Measurements from ENCODE around the gene AP1M2. TPM values are rescaled to one million over a fixed set of nuclear protein-coding genes. Genes with fewer than 3 reads are reported as not detected.

Gene AP1M2
- total RNA-seq, 6 donors from 2014 or later: 35.1 to 63.1 (median 45.7) TPM

DNA sequence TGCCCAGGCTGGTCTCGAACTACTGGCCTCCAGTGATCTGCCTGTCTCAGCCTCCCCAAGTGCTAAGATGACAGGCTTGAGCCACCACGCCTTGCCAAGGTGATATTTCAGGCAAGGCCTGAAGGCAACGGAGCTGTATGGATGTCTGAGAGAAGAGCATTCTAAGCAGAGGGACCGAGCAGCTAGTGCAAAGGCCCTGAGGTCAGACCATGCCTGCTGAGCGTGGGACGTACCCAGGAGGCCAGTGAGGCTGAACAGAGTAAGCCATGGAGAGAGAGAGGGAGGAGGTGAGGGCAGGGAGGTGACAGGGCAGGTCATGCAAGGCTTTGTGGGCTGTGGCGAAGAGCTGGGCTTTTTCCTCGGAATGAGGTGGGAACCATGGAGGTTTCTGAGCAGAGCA, 34.9 kb upstream of the AP1M2 start:
- no peak for DNase-seq
- 97 to 99% methylated on average over 7 to 8 of the region's 8 CpGs for WGBS, 2 donors
- no peaks in the 10 kb centered on the region for H3K27me3 ChIP-seq
- no peak for ATAC-seq (ENCODE audit: low FRiP score in 2 of 2)
- H3K36me3 ChIP-seq: peaks cover 0 to under 1% (median 0%) of the 10 kb centered on the region in 4 donors
- no peak overlapping the region for H3K27ac ChIP-seq
- no peaks in the 10 kb centered on the region for H3K9me3 ChIP-seq
- TF ChIP-seq POLR2AphosphoS5 (IDR thresholded peaks at IDR 0.05) (no peak), EP300 (IDR thresholded peaks at IDR 0.05) (no peak), POLR2A (IDR thresholded peaks at IDR 0.05) (no peak)
- TF ChIP-seq, protein P1, sequence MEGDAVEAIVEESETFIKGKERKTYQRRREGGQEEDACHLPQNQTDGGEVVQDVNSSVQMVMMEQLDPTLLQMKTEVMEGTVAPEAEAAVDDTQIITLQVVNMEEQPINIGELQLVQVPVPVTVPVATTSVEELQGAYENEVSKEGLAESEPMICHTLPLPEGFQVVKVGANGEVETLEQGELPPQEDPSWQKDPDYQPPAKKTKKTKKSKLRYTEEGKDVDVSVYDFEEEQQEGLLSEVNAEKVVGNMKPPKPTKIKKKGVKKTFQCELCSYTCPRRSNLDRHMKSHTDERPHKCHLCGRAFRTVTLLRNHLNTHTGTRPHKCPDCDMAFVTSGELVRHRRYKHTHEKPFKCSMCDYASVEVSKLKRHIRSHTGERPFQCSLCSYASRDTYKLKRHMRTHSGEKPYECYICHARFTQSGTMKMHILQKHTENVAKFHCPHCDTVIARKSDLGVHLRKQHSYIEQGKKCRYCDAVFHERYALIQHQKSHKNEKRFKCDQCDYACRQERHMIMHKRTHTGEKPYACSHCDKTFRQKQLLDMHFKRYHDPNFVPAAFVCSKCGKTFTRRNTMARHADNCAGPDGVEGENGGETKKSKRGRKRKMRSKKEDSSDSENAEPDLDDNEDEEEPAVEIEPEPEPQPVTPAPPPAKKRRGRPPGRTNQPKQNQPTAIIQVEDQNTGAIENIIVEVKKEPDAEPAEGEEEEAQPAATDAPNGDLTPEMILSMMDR (IDR thresholded peaks at IDR 0.05): no peak
- H3K4me3 ChIP-seq: no peak overlapping the region
- H3K4me1 ChIP-seq: peaks cover 26 to 69% (median 39%) of the 10 kb centered on the region in 4 donors

- H3K27me3 ChIP-seq: no peaks in the 10 kb centered on the region
- H3K4me1 ChIP-seq: peaks cover 32 to 68% (median 37%) of the 10 kb centered on the region in 4 donors
- WGBS, 2 donors: 98% methylated on average over 4 of the region's 4 CpGs
Measured at GRCh38 chr19:10620786-10621185, 33.7 kb upstream of the AP1M2 start.

GRCh38 chr19:10618846-10619245, 31.7 kb upstream of the AP1M2 start:
- H3K9me3 ChIP-seq: no peaks in the 10 kb centered on the region
- no peaks in the 10 kb centered on the region for H3K36me3 ChIP-seq
- TF ChIP-seq POLR2AphosphoS5 (IDR thresholded peaks at IDR 0.05) (no peak), EP300 (IDR thresholded peaks at IDR 0.05) (no peak), POLR2A (IDR thresholded peaks at IDR 0.05) (no peak)
- TF ChIP-seq, protein P1 (IDR thresholded peaks at IDR 0.05): no peak
- H3K27ac ChIP-seq: peak overlapping the region in 2 of 4 donors; percentile 11 to 79
- 93 to 96% methylated on average over 8 of the region's 8 CpGs for WGBS, 2 donors
- H3K4me1 ChIP-seq: peaks cover 26 to 66% (median 35%) of the 10 kb centered on the region in 4 donors
- DNase-seq (no peak), ATAC-seq (ENCODE audit: low FRiP score in 2 of 2) (no peak)
- H3K4me3 ChIP-seq: no peak overlapping the region
- no peaks in the 10 kb centered on the region for H3K27me3 ChIP-seq

More at GRCh38 chr19:10620786-10621185, 33.7 kb upstream of the AP1M2 start:
- no peaks in the 10 kb centered on the region for H3K9me3 ChIP-seq
- DNase-seq: no peak
- H3K4me3 ChIP-seq: no peak overlapping the region
- no peak overlapping the region for H3K27ac ChIP-seq
- TF ChIP-seq POLR2A (IDR thresholded peaks at IDR 0.05) (no peak), EP300 (IDR thresholded peaks at IDR 0.05) (no peak), POLR2AphosphoS5 (IDR thresholded peaks at IDR 0.05) (no peak)
- TF ChIP-seq, protein P1 (IDR thresholded peaks at IDR 0.05): no peak
- no peaks in the 10 kb centered on the region for H3K36me3 ChIP-seq
- ATAC-seq (ENCODE audit: low FRiP score in 2 of 2): no peak

DNA sequence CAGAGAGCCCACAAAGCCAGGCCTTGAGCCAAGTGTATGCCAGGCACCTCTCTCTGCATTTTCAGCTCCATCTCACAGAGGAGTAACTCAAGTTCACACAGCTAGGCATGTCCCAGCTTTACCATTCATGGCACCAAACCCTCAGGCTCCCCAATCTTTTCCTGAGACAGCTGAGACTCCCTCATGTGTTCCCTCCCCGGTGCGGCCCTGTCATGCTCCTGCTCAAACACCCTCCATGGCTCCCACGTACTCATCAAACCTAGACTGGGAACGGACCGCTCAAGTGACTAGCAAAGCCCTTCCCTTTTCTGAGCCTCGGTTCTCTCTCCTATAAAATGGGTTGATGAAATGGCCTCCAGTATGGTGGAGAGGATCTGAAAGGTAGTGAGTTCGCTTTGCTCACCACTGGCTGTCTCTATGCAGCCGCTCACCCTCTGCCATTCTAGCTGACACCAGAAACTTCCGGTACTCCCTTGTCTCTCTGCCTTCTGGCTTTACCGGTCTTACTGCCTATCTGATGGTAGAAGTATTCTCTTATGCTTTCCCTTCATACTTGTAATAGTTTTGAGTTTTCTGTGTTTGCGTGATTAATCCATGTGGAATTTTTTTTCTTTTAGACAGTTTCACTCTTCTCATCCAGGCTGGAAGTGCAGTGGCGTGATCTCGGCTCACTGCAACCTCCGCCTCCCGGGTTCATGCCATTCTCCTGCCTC, 30.5 kb upstream of the AP1M2 start:
- H3K9me3 ChIP-seq: no peaks in the 10 kb centered on the region
- no peaks in the 10 kb centered on the region for H3K36me3 ChIP-seq
- DNase-seq: no peak
- H3K27me3 ChIP-seq: no peaks in the 10 kb centered on the region
- peak overlapping the region; percentile 38 to 79 (median 62) for H3K27ac ChIP-seq
- H3K4me1 ChIP-seq: peaks cover 32 to 66% (median 40%) of the 10 kb centered on the region in 4 donors
- ATAC-seq (ENCODE audit: low FRiP score in 2 of 2): peak; percentile 41 to 67
- H3K4me3 ChIP-seq: peak overlapping the region in 1 of 4 donors; percentile 14
- WGBS, 2 donors: 69 to 79% methylated on average over 15 of the region's 15 CpGs
- TF ChIP-seq POLR2A (IDR thresholded peaks at IDR 0.05) (no peak), EP300 (IDR thresholded peaks at IDR 0.05) (no peak), POLR2AphosphoS5 (IDR thresholded peaks at IDR 0.05) (no peak)
- TF ChIP-seq, protein P1 (IDR thresholded peaks at IDR 0.05): no peak
